Muscle of back (tissue), 11 donors: ENCODE measurements around the gene IGFBP2. TPM values are rescaled to one million over a fixed set of nuclear protein-coding genes. Genes with fewer than 3 reads are reported as not detected.
A peak's percentile ranks its signal among the peaks of the same experiment; 100 is the strongest.

Experiments
- DNase-seq, 3 donors: peaks; one replicate each; pipeline versions ENCODE4 v3.0.0 to v3.0.0-alpha.2; 2013
- polyA plus RNA-seq, 10 donors: library from polyadenylated mRNA; unstranded; fragments of 120-200 nt; gene quantifications; one replicate each; pipeline ENCODE4 v1.2.1, GENCODE V29; 2013; ENCODE audit not compliant: insufficient read length in 10 of 10

The IGFBP2 gene
- polyA plus RNA-seq, 10 donors = 105 to 263 (median 161) TPM

DNA sequence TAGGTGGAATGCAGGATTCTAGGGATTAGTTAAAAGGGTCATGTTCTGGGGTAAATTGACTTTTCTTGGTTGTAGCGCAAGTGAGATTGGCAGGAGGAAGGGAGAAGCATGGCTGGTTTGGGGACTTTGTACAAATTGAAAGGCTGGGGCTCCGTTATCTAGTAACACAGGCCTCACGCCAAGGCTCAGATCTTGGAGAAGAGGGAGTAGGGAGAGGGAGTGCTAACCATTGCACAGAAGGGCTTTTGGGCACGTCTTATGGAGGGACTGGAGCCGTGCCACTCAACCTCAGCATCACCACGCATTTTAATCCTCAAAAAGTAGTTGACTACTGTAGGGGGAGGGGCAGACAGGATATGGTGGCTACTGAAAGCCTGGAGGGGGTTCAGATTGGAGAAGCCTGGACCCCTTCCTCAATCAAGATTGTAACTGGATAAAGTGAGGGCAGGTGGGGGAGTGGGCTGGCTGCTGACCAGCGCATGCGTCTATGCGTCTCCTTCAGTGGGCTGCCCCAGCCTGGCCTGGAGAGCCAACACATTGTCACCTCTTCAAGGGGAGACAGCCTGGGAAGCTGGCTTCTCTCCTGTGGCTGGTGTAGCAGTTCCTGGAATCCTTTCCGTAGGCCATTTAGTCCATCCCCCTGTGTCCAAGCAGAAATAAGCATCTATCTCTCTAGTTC, 47.9 kb downstream of the IGFBP2 start:
- no peak for DNase-seq

DNA sequence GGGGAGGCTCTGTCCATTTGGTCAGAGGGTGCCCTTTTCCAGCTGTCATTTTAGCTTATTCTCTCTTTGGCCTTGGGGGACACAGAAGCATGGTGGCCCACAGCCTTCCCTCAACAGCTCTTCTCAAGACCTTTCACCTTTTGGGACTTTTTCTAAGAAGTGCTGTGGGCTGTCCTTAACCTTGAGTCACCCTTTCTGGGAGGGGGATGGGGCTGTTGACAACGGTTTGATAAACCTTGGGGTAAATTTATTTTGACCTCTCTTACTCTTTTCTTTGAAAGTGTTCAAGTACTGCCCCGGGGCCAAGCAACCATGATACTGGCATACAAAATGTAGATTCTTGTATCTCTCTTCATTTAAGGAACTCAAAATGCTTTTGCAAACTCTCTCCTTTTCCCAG, 48.5 kb downstream of the IGFBP2 start:
- DNase-seq = no peak

DNA sequence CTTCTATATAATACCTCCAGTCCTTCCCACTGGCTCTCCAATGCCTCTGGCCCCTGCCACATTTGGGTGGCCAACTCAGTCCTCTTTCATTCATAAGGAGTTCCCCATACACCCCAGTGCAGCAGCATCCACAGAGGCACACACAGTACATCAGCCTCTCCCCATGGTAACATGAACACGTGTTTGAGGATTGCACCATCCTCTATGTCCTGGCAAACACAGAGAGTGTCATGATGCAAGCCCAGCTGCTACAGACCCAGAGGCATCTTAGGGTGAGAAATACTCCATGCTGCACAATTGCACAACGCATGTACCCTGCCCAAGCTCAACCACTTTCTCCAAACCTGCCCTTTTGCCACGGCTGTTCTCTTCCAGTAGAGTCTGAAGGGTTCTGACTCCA, 50.6 kb downstream of the IGFBP2 start:
- DNase-seq = peak in 2 of 3 donors; percentile 77 to 80

DNA sequence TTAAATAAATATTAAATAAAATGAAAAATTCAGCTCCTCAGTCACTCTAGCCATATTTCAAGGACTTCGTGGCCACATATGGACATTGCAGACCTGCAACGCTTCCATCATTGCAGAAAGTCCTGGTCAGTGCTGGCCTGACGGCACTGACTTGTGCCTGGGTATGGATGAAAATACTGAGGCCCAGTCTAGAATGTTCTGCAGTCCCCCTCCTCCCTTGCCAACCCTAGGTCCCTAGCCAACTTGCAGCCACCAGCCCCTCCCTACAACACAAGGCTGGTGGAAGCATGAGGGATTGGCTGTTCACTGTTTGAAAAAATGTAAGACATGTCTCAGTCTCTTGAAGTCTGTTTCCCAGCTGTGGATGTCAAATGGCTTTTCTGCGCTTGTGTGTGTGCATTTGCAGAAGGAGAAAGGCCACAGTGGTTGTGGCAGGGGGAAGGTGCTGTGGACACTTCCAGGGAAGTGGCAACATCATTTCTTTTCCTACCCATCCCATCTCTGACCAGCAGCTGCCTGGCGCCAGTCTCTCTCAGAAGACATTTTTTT, 52.2 kb downstream of the IGFBP2 start:
- no peak for DNase-seq

DNA sequence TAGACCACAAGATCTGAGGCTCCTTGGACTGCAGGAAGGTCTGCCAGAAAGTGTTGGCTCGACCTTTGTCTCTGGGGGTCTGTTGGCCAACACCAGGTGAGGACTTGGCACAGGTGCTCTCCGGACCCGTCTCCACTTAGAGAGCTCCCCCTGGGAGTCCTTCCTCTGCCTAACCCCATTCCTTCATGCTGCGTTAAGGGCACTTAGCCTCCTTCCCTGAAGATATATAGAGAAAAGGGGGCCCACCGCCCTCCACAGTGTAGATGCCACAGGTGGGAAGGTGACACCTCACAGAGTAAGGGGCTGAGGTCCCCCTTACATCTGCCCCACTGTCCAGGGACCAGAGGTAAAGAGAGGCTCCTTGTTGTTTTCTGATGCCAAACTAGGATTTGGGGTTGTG, 53.9 kb downstream of the IGFBP2 start:
- DNase-seq = no peak

DNA sequence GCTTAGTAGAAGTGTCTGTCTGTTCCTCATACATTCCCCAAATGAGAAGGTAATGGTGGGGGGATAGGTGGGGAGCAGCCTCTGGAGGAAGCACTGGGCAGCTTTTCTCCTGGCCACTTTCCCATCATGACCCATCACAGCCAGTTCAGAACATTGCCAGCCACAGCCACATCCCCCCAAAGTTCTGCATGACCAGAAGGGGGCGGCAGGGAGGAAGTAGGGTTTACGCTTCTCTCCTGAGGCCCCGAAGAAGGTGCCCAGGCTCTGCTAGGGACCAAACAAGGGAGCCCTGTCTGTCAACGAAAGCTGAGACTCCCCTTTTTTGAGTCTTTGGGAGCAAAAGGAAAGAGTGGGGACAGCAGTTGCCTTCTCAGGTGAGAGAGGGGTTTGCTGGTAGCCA, 54.4 kb downstream of the IGFBP2 start:
- DNase-seq = no peak

- peak in 1 of 3 donors; percentile 50 for DNase-seq
Observed at GRCh38 chr2:216688731-216689340, 55.6 kb downstream of the IGFBP2 start.

GRCh38 chr2:216689397-216689796, 56.2 kb downstream of the IGFBP2 start:
- DNase-seq = no peak

GRCh38 chr2:216690456-216690852, 57.2 kb downstream of the IGFBP2 start:
- peak in 1 of 3 donors; percentile 45 for DNase-seq

DNA sequence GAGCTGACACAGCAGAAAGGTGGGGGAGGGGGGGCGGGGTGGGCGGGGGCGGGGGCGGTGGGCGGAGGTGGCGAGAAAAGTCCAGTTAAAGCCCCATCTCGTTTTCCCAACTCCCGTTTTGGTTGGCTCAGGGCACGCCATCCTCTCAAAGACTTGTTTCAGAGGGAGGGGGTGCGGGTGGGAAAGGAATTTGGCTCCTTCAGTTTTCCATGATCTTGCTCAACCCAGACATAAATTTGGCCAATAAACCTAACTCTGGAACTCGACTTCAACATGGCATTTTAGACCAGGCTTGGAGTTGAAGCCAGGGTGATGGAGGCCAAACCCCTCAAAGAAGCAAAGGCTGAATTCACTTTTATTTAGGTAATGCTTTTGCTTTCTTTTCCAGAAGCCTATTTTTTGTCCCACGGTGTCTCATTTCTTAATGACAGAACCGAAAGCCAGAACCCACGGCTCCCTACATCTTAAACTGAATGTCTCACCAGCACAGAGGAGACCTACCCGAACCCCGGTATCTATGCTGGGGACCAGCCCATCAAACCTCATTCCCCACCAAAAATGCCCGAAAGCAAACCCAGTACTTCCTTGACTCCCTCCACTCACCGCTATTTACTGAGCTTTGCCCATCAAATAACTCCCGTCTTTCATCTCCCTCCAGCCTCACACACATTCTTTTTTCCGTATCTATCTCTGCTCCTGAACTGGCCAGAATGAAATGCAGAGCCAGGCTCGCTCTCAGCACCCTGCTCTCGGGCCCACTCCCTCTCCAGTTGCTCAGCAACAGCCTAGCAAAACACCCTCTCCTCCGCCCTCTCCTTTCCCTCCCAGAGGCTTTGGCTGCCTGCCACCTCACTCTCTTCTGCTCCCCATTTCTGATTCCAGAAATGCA, 57.9 kb downstream of the IGFBP2 start:
- DNase-seq = peak; percentile 89 to 95 (median 92)

GRCh38 chr2:216692636-216693413, 59.6 kb downstream of the IGFBP2 start:
- DNase-seq = peak; percentile 92 to 97 (median 94)

GRCh38 chr2:216693414-216694080, 60.3 kb downstream of the IGFBP2 start:
- DNase-seq = no peak

DNA sequence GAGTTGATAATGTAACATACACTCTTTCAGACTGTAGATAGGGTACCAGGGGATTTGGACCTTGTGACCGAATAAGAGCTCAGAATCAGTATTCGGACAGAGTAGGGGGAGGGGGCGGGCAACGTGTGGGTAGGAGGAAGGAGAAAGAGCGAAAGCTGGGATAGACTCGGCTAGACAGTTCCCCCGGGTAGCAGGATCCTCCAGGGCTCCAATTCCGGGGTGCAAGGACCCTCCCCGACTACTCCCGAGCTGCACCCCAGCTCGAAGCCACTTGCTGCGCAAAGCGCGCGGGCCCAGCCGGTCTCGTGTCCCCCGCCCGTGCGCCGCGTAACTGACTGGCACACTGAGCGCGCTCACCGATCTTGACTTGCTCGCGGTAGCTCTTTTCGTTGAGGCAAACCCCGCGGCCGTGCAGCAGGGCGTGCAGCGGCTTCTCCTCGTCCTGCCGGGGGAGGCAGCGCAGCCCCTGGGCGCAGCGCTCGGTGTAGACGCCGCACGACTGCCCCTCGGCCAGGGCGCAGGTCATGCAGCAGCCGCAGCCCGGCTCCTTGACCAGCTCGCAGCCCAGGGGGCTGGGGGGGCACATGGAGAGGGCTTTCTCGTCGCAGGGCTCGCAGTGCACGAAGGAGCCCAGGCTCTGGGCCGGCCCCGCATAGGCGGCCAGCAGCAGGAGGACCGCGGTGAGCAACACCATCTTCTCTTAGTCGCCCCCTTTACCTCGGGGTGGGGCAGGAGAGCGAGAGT, 61.0 kb downstream of the IGFBP2 start:
- peak; percentile 51 to 87 (median 70) for DNase-seq

DNA sequence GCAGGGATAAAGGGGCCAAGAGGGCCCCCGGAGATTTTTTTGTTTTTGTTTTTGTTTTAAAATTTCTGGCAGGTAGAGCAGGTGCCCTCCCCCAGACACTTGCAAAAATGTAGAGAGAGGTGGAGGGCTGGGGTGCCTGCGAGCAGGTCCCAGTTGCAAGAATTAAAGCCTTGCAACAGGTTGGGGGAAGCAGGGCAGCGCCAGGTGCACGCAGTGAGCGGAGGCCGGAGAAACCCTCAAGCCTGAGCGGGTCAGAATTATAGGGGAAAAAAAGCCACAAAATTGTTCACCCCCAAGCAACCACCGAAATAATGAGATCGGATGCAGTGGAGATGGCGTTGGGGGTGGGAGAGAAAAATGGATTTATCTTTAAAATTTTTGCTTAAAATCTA, 61.6 kb downstream of the IGFBP2 start:
- DNase-seq = peak in 1 of 3 donors; percentile 40

DNA sequence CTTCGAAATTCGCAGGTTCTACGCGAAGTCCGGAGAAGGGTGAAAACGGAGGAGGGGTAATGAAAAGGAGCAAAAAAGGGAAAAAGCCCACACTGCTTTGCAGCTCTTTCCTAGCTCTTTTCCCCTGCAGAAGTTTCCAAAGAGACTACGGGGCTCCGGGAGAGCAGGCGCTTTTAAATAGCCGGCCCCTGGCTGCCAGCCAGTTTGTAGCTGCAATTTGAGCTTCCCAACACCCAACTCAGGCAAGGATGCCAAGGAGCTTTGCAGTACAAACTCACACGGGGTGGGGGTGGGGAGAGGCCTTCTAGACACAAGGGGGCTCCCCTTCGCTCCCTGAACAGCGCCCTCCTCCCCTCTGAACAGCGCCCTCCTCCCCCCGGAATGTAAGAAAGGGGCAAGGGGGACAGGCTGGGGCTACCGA, 62.2 kb downstream of the IGFBP2 start, which contains the start of gene IGFBP5:
IGFBP5 (minus strand) TSS at position 149 of the 421 bp plus-strand sequence. CDS start 774 bp downstream, outside the sequence.
- peak; percentile 93 to 97 (median 95) for DNase-seq

DNA sequence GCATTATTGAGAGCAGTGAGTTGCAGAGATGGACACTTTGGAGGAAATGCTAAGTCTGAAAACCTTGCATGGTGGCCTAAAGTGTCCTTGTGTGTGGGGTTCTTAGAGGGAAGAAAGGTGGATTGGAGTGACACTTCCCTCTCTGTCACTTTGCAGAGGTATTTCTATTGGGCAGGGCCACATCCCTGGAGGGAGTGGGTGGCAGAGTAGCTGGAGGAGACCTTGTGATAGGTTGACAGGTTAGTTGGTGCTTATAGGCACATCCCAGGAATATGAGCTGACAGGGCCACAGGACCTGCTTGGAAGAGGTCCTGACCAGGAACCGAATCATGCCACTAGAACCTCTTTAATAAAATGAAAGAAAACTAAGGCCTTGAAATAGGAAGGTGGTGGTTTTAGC, 63.1 kb downstream of the IGFBP2 start:
- DNase-seq = no peak

DNA sequence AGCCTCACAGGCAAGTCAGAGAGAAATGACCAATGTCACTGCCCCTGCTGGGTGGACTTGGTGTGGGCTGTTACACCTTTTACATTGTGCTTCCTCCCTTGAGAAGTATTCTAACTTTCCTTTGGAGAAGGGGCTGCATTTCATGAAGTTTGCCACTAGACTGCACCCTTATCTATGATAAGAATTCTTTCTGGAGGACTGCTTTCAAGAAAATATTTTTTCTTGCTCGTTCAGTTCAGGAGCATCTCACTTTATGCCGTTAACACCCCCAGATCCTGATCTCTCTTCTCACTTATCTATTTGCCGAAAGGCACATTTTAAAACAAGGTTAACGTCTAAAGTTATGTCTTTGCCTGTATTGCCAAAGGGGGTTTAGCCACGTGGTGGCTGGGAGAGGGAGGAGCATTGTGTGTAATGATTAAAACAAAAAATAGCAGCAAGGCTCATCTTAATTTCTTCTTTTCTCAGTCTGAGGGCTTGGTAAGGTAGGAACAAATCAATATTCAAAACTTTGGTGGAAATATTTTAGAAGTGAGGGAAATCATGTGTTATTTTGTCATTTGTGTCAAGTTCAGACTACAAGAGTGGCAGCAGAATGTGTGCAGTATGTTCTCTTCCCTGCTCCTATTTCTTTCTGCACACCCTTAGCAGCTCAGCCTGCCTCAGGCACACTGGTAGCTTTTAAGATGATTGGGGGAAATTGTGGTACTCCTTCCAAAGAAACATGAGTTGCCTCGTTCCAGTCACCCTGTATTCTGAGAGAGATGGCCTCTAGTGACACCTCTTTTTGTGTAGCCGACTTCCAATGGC, 63.7 kb downstream of the IGFBP2 start:
- DNase-seq = peak in 1 of 3 donors; percentile 81

- no peak for DNase-seq
Observed at GRCh38 chr2:216698293-216698692, 65.1 kb downstream of the IGFBP2 start.

- peak; percentile 71 to 87 (median 75) for DNase-seq
Observed at GRCh38 chr2:216698895-216699294, 65.7 kb downstream of the IGFBP2 start.
